ENCODE measurements around the gene UQCRC1.

- no peak for TF ChIP-seq GATA3 (IDR thresholded peaks at IDR 0.05; ENCODE audit: low read depth, low read length)
- no peak for TF ChIP-seq GATA2 (IDR thresholded peaks at IDR 0.05; ENCODE audit: low read depth, low read length)
These were observed 12.6 kb downstream of the UQCRC1 start for GRCh38 chr3:48596676-48597407.
